HepG2 (cell line): ENCODE data around the gene ATP5F1E. TPM values are rescaled to one million over a fixed set of nuclear protein-coding genes. Genes with fewer than 3 reads are reported as not detected.

Experiments used
- ETV6 ChIP-seq: sonication (generic); formaldehyde crosslinking; conservative IDR thresholded peaks from 2 replicates; pipeline ENCODE4 v1.4.0; 2020; ENCODE audit warnings: missing genetic modification reagents
- GATAD1 ChIP-seq: IDR thresholded peaks from 2 replicates; pipeline ENCODE4 v1.6.1; 2016; ENCODE audit warnings: missing genetic modification reagents, missing compliant biosample characterization
- SIN3A ChIP-seq: IDR thresholded peaks from 2 replicates; pipeline ENCODE4 v1.6.1; 2011; ENCODE audit warnings: low read depth, mild to moderate bottlenecking, control low read depth, low read length, borderline replicate concordance
- SP4 ChIP-seq: sonication (generic); formaldehyde crosslinking; IDR thresholded peaks from 2 replicates; pipeline ENCODE4 v1.8.1; 2023; ENCODE audit warnings: mild to moderate bottlenecking, missing genetic modification reagents
- TGIF2 ChIP-seq: IDR thresholded peaks from 2 replicates; pipeline ENCODE4 v1.6.1; 2016; ENCODE audit warnings: control low read depth, missing compliant biosample characterization
- THAP7 ChIP-seq: sonication (generic); formaldehyde crosslinking; IDR thresholded peaks from 2 replicates; pipeline ENCODE4 v1.8.1; 2023; ENCODE audit warnings: mild to moderate bottlenecking, missing genetic modification reagents
- ZFAT ChIP-seq: sonication (generic); formaldehyde crosslinking; conservative IDR thresholded peaks from 2 replicates; pipeline ENCODE4 v1.8.1; 2023; ENCODE audit warnings: missing genetic modification reagents, inconsistent platforms
- ZHX2 ChIP-seq, 2 experiments: sonication (generic) in 1 of 2; formaldehyde crosslinking in 1 of 2; IDR thresholded peaks; 2 replicates each; pipeline versions ENCODE4 v1.6.1 to v1.9.0; 2014 to 2022; ENCODE audit warnings: antibody characterized with exemption in 1 of 2, borderline replicate concordance in 1 of 2, inconsistent platforms in 1 of 2, low read depth in 1 of 2, missing genetic modification reagents in 1 of 2
- ZNF607 ChIP-seq: sonication (generic); formaldehyde crosslinking; IDR thresholded peaks from 2 replicates; pipeline ENCODE4 v1.5.1; 2020; ENCODE audit warnings: missing genetic modification reagents, mild to moderate bottlenecking, borderline replicate concordance
- ZNF691 ChIP-seq: sonication (generic); formaldehyde crosslinking; IDR thresholded peaks from 2 replicates; pipeline ENCODE4 v1.4.0; 2020; ENCODE audit warnings: missing genetic modification reagents, low read depth, mild to moderate bottlenecking, borderline replicate concordance
- polyA plus RNA-seq, 8 experiments: library from polyadenylated mRNA; depleted of rRNA in 3 of 8; stranded (reverse) in 7 of 8; unstranded in 1 of 8; fragments of >200 nt; fragmentation: Illumina TruSeq in 4 of 8; extraction: Trizol in 4 of 8; gene quantifications; 2 replicates each; pipeline versions ENCODE4 v1.2.1 to v1.2.3, GENCODE V29; 2011 to 2016; ENCODE audit warnings: low read depth in 4 of 8, missing spikeins in 1 of 8, mixed read lengths in 1 of 8; ENCODE audit not compliant: insufficient read depth in 1 of 8
- total RNA-seq, 5 experiments: library from RNA; depleted of rRNA; stranded (reverse); fragments of >200 nt; fragmentation: Illumina TruSeq; extraction: Trizol; gene quantifications; 2 replicates each; pipeline ENCODE4 v1.2.3, GENCODE V29; 2016; ENCODE audit warnings: low read depth in 1 of 5
- TF ChIP-seq, protein P1 (sequence below): sonication (generic); formaldehyde crosslinking; IDR thresholded peaks from 2 replicates; pipeline ENCODE4 v1.5.0; 2020; ENCODE audit warnings: mild to moderate bottlenecking, missing genetic modification reagents
- TF ChIP-seq, protein P2 (sequence below): sonication (generic); formaldehyde crosslinking; IDR thresholded peaks from 2 replicates; pipeline ENCODE4 v1.4.0; 2020; ENCODE audit warnings: missing genetic modification reagents
- TF ChIP-seq, protein P3 (sequence below): sonication (generic); formaldehyde crosslinking; IDR thresholded peaks from 2 replicates; pipeline ENCODE4 v1.4.0; 2020; ENCODE audit warnings: missing genetic modification reagents; ENCODE audit errors: not compliant biosample characterization

ATP5F1E gene
- total and polyA plus RNA-seq, 2 of the 13 experiments (the other 11 are each of a cell fraction or from before 2014, with no cell fraction given): 121 to 134 TPM

DNA sequence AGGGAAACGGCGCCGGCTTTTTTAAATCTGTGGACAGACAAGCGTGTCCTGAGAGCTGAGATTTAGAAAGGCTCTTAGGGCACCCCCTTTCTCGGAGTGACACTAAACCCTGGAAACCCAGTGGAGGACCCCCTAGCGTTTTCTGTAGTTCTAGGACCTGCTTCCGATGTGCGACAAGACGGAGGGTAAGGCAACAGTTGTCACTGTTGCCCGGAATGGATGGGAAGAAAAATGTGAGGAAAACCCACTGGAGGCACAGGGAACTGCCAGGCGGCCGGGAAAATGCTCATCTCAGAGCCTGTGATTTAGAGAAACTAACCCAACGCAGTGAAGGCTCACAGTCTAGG is 551 bp upstream of the ATP5F1E start (continued):
- TF ChIP-seq, protein P1, sequence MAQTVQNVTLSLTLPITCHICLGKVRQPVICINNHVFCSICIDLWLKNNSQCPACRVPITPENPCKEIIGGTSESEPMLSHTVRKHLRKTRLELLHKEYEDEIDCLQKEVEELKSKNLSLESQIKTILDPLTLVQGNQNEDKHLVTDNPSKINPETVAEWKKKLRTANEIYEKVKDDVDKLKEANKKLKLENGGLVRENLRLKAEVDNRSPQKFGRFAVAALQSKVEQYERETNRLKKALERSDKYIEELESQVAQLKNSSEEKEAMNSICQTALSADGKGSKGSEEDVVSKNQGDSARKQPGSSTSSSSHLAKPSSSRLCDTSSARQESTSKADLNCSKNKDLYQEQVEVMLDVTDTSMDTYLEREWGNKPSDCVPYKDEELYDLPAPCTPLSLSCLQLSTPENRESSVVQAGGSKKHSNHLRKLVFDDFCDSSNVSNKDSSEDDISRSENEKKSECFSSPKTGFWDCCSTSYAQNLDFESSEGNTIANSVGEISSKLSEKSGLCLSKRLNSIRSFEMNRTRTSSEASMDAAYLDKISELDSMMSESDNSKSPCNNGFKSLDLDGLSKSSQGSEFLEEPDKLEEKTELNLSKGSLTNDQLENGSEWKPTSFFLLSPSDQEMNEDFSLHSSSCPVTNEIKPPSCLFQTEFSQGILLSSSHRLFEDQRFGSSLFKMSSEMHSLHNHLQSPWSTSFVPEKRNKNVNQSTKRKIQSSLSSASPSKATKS (CRISPR knock-in tag): no peak
- TF ChIP-seq, protein P2, sequence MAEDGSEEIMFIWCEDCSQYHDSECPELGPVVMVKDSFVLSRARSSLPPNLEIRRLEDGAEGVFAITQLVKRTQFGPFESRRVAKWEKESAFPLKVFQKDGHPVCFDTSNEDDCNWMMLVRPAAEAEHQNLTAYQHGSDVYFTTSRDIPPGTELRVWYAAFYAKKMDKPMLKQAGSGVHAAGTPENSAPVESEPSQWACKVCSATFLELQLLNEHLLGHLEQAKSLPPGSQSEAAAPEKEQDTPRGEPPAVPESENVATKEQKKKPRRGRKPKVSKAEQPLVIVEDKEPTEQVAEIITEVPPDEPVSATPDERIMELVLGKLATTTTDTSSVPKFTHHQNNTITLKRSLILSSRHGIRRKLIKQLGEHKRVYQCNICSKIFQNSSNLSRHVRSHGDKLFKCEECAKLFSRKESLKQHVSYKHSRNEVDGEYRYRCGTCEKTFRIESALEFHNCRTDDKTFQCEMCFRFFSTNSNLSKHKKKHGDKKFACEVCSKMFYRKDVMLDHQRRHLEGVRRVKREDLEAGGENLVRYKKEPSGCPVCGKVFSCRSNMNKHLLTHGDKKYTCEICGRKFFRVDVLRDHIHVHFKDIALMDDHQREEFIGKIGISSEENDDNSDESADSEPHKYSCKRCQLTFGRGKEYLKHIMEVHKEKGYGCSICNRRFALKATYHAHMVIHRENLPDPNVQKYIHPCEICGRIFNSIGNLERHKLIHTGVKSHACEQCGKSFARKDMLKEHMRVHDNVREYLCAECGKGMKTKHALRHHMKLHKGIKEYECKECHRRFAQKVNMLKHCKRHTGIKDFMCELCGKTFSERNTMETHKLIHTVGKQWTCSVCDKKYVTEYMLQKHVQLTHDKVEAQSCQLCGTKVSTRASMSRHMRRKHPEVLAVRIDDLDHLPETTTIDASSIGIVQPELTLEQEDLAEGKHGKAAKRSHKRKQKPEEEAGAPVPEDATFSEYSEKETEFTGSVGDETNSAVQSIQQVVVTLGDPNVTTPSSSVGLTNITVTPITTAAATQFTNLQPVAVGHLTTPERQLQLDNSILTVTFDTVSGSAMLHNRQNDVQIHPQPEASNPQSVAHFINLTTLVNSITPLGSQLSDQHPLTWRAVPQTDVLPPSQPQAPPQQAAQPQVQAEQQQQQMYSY (CRISPR knock-in tag): no peak
- no peak for TF ChIP-seq ZFAT
- peak; percentile 6; the same call in 1 of the 2 replicates for TF ChIP-seq THAP7 (CRISPR knock-in tag)
- no peak for TF ChIP-seq ZNF691 (CRISPR knock-in tag)
- no peak for TF ChIP-seq SIN3A
- no peak for TF ChIP-seq TGIF2 (CRISPR knock-in tag)
- TF ChIP-seq GATAD1 (CRISPR knock-in tag): no peak
- no peak for TF ChIP-seq ZNF607
- TF ChIP-seq ZHX2 (IDR thresholded peaks at IDR 0.05; ENCODE audit: low read depth): no peak
- no peak; the same call in 1 of the 2 replicates for TF ChIP-seq ZHX2 (CRISPR knock-in tag; IDR thresholded peaks at IDR 0.05; ENCODE audit: borderline replicate concordance)
- no peak for TF ChIP-seq SP4 (CRISPR knock-in tag)
- TF ChIP-seq, protein P3, sequence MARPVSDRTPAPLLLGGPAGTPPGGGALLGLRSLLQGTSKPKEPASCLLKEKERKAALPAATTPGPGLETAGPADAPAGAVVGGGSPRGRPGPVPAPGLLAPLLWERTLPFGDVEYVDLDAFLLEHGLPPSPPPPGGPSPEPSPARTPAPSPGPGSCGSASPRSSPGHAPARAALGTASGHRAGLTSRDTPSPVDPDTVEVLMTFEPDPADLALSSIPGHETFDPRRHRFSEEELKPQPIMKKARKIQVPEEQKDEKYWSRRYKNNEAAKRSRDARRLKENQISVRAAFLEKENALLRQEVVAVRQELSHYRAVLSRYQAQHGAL (CRISPR knock-in tag): no peak
- no peak for TF ChIP-seq ETV6
